ENCODE data around the gene SLF2.
"Not testable (repeated sequence)": the region's sequence is repeated elsewhere in the genome, so short reads cannot be mapped to it uniquely, and the experiment has no call there.

Gene SLF2

DNA sequence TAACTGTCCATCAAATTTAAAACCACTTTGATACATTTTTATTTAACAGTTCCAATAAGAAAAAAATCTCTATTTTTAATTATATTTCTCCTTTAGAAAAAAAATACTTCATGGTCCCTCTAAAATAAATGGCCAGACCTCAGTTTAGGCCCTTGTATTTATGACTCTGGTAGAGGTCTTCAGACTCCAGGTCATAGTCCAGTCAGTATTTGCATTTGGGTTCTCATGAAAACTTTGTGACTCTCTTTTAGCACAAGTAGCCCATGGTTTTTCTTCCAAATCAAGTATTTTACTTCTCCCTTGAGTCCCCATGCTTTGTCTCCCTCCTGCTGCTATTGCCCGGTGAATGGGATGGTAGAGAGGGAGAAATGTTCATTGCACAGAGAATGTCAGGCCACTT lies 51.1 kb downstream of the SLF2 start:
- no peak for DNase-seq

DNA sequence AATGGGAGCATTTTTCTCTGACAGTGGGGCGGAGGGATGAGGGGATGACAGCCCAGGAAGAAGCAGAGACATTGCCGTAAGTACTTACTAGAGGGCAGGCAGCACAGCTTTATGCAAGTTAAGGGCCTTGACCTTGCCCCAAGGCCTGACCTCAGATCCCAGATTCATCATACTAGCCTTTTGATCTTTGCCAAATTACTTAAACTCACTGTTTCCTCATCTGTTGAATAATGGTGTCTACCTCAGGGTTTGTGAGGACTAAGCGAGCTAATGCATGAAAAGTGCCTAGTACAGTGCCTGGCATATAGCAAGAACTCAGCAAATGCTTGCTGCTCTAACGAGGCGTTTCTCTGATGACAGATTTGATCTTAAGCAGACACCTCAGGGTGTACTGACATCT lies 53.1 kb downstream of the SLF2 start:
- DNase-seq: no peak

DNA sequence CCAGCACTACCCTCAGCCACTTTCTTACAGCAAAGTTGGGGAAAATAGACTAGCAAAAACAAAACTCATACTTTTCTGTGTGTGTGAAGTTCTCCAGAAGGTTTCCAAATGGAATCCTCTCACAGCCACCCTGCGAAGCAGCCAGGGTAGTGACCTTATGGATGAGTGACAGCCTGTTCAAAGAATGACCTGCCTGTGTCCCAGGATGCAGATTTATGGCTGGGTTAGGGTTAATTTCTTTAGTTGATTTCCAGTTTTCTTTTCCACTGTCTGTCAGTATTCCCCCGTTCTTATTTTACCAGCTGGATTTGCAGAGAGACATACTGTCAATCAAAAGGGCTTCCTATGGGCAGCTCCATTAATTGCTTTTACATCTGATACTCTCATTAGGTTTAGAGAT lies 54.1 kb downstream of the SLF2 start:
- no peak for DNase-seq

DNA sequence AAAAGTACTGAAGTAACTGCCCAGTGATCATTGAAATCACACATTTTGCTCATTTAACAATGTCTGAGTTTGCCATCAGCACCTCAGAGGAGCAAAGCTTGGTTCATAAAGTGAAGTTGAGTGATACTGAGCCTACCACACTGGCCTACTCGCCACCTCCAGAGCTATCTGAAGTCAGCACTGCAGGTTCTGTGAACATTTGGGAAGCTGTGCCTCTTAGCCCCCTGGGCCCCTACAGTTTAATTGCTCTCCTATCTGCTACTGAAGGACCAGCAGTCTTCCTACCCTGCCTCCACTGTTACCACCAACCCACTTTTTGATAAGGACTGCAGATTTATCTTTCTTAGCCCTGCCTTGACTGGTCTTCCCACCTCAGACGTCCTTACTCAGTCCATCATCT lies 54.6 kb downstream of the SLF2 start:
- DNase-seq: no peak

DNA sequence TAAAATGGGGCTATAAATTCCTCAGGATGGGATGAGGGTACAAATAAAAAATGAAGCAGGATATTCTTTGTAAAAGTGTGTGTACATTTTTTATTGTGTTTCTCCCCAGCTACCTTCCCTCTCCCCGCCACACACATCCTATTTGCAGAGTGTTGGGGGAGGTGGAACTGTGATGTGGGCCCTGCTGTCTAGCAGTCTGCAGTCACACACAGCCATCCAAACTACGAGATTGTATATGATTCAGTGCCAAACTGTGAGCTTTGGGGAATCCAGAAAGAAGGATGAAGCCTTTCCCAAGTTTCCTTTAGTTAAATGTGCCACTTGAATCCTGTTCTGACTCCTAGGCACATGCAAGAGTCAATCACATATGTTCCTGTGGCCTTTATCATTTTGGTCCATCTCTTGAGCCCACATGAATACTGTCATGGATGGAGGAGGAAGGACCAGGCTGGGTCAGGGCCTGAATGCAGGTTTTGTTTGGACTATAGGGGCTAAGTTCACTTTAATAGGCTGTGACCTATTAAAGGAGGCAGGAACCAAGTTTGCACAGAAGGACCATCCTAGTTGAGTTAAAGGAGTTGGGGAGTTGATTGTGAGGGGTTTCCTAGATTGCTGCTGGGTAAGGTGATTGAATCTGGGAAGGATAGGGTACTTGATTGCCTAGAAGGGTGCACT lies 55.4 kb downstream of the SLF2 start:
- DNase-seq: no peak

DNA sequence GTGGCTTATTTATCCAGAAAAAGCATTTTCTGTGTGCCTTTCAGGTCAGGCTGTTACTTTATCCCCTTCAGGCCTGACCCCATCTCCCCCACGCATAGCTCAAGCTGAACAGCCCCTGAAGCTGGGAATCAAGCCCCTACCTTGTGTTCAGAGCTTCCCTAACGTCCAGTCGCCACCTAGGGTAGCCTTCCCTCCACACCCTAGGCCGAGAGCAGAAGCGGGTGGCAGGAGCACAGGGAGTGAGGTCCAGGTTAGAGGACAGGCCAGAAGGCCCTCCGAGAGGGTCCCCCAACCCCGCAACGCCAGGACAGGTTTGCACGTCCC lies 56.1 kb downstream of the SLF2 start:
- DNase-seq: no peak

DNA sequence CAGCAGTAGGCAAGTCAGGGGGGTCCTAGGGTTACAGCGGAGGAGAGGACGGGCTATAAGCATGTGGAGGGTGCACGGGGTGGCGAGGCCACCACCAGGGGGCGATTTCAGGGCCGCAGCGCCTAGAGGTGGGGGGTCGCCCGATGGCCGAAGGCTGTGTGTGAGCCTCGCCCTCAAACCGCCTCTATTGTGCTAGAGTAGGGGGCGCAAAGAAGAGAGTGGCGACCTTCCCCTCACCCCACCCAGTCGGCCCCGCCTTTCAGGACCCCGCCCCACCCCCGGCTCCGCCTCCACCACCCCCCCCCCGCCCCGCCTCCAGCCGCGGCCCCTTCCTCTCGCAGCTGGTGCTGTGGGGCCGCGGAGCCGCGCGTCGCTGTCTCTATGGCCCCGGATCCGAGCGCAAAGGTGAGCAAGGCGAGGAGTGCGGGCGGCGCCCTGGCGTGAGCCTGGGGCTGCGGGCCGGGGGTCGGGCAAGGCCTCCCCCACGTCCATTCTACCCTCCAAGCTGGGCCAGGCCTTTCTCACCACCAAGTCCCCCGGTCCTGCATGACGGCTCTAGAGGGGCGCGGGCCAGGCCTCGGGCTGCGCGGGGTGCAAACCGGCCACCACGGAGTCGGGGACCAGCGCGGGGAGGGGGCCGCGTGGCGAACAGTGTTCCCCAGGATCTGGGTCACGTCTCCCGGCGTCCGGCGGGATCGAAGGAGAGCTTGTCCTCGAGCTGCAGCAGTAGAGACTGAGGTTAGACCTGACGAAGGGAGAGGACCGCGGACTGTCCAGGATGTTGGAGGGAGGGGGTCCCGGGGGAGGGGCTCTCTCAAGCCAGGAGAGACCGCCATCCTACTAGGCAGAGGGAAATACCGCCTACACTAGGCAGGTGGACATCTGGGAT lies 56.7 kb downstream of the SLF2 start, which contains the start of gene SEMA4G:
SEMA4G (plus strand) TSS at position 318 of the 889 bp plus-strand sequence. CDS start 3,409 bp downstream, outside the sequence.
- DNase-seq: no peak

DNA sequence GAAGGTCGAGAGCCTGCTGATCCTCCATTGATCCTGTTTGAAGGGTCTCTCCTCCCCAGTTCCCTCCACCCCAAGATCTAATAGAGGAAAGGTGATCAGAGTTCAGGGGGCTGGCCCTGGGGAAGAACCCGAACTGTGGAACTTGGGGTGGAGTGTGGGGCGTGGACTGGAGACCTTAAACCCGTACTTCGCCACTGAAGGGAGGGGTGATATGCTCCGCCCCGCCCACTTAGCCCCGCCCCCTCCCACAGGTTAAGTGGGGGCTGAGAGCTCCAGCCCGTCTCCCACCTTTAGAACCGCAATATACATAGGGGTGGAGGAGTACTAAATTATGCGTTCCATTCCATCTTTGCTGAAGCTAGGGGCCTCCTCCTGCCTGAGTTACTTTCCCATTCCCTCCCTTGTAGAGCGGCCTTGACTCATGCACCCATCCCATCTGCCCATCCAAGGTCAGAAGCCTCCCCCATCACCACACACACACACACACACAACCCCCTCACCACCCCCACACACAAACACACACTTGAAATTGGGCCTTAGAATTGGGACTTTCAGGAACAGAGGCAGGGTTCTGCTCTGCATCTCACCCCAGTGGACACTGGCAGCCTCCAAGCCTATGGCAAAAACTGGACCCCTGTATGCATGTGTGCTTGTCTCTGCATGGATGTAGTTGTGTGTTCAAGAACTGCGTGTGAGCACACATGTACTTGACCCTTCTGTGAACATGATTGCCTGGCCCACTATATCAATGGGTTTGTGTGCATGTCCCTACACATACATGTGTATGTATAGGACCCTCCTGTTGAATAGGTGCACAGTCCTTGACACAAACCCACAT lies 57.5 kb downstream of the SLF2 start:
- DNase-seq: no peak

DNA sequence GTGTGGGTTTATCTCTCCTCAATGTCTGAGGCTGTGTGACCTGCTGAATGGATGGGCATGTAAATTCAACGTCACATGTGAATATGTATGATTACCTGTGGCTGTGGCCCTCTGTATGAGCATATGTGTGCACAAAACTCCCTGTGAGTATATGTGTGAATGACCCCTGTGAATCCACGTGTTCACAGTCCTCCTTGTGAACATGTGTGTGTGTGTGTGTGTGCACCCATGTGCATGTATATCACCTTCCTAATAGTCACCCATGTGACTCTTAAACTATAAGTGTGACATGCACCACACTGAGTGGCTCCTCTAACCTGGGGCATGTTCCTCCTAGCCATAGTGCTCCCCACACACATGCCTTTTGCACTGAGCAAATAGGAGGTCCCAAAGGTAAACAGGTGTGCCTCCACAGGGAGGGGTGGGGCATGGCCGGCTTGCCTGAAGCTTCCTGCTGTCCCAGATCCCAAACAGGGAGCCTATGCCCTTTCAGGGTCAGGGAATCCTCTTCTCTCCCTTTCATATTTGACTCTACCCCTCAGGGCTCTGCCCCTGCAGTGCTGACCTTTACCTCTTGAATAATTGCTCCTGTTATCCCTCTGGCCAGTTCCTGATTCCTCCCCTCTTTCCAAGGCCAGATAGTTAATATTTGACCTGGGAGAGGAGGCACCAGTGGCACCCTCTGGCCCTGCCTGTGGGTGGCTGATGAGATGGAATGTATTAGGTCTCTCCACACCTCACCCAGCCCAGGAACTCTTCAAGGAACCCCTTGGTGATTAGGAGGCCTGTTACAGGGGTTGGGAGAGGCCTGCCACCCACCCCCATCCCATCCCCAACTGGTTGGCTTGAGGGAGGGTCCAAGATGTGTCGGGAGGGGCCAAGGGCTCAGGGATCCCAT lies 58.4 kb downstream of the SLF2 start:
- no peak for DNase-seq

DNA sequence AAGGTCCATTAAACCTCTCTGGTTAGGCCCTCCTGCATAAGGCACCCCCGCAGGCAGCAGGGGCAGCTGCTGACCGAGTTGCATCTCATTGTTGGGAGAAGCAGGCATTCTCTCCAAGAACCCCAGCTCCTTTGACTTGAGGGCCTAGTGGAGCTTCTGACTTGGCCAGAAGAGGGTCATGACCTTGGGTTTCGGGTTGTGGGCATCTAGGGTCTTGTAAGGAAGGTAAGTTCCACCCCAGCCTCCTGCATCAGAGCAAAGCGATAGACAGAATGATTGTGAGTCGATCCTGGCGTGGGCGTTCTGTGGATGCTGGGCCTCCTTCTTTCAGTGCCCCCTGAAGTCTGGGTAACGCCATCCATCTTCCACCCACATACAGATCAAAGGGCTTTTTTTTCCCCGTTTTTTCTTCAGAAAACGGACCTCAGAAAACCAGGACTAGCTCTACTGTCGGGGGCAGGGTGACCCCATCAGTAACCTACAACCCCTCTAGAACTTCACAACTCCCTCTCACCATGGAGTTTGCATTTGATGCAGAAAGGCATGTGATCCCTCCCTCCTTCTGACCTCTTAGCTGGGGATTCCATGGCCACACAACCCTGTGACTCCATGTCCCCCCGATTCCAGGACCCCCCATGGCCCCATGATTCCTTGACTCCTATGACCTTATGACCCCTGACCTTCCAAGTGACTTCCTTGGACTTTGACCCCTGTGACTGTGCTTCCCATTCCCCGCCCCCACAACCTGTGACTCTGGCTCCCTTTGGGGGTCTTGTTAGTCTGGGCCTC lies 59.5 kb downstream of the SLF2 start:
- DNase-seq: no peak

DNA sequence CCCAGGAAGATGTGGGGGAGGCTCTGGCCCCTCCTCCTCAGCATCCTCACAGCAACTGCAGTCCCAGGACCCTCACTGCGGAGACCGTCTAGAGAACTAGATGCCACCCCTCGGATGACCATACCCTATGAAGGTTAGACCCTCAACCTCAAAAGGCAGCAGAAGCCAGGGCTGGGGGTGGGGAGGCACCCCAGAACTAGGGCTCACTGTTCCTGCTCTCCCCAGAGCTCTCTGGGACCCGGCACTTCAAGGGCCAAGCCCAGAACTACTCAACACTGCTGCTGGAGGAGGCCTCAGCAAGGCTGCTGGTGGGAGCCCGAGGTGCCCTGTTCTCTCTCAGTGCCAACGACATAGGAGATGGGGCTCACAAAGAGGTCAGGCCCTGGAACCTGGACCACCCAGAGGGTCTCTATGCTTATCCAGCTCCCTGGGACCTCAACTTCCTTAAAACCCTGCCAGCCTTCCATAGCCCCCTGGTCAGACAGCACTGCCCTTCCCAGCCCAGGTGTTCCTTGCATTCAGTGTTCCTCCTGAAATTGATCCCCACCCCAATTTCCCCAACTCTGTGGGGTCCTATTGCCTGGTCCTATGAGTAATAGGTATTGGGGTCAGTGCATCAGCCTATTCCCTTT lies 60.3 kb downstream of the SLF2 start:
- DNase-seq: no peak

DNA sequence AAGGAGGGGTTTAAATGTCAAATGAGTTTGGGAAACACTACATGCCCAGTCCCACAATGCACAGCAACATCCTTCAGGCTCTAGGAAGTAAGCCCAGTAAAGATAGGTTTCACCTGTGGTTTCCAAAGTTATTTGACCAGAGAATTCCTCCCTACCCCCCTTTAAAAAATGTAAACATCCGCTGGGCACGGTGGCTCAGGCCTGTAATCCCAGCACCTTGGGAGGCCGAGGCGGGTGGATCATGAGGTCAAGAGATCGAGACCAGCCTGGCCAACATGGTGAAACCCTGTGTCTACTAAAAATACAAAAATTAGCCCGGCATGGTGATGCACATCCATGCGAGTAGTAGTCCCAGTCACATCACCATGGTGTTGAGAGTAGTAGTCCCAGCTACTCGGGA lies 62.6 kb downstream of the SLF2 start:
- DNase-seq: not testable (repeated sequence)

DNA sequence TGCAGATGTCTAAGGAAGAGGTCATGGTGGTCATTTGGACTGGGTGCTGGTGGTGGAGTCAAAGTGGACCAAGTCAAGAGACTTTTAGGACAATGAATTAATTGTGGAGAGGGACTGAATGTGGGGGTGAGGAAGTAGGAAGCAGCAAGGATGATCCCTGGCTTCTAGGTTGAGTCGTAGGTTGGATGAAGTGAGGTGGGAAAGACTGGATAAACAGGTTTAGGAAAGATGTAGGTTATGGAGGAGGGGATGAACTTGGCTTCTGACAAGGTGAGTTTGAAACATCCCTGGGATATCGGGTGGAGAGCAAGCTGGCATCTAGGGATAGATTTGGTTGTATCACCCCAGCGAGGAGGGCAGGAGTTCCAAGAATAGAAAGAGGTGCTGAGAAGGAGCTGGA lies 64.1 kb downstream of the SLF2 start:
- DNase-seq: no peak

DNA sequence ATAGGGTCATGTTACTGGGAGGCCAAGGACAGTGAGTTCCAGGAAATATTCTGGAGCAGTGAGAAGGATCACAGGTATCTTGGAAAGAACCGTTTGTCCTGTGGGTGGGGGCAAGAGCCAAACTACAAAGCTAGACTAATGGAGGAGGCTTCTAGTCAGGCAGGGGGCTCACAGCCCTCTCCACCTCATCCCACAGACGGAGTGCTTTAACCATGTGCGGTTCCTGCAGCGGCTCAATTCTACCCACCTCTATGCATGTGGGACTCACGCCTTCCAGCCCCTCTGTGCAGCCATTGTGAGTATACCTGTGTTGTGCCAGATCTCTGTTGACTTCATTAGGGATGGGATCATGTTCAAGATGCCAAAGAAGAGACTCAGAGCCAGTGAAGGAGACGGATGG lies 64.7 kb downstream of the SLF2 start:
- no peak for DNase-seq

DNA sequence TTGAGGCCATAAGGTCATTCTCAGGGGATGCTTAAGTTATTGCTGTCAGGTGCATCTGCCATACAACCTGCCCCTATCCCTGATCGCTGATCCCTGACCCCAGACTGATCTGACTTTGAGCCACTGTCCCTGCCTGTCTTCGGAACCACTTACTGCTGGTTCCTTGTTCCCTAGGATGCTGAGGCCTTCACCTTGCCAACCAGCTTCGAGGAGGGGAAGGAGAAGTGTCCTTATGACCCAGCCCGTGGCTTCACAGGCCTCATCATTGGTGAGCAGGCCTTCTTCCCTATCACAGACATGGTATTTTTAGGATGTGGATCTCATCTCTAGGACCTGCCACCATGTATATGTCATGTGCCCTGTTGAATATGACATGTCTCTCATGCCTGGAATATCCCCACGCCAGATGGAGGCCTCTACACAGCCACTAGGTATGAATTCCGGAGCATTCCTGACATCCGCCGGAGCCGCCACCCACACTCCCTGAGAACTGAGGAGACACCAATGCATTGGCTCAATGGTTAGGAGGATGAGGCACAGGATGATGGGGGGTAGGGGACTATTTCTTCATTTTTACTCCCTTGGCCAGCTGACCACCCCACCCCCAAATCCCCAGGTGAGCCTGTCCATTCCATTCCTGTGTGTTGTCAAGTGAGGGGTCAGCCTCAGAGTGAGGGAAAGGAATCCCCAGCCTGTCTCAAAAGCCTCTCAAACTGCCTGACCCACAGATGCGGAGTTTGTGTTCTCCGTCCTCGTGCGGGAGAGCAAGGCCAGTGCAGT lies 65.5 kb downstream of the SLF2 start:
- no peak for DNase-seq

DNA sequence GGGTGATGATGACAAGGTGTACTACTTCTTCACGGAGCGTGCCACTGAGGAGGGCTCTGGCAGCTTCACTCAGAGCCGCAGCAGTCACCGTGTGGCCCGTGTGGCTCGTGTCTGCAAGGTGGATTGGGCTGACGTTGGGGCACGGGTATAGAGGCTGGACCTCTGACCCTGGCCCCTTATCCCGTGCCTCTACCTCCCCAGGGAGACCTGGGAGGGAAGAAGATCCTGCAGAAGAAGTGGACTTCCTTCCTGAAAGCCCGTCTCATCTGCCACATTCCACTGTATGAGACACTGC lies 66.1 kb downstream of the SLF2 start:
- DNase-seq: no peak

DNA sequence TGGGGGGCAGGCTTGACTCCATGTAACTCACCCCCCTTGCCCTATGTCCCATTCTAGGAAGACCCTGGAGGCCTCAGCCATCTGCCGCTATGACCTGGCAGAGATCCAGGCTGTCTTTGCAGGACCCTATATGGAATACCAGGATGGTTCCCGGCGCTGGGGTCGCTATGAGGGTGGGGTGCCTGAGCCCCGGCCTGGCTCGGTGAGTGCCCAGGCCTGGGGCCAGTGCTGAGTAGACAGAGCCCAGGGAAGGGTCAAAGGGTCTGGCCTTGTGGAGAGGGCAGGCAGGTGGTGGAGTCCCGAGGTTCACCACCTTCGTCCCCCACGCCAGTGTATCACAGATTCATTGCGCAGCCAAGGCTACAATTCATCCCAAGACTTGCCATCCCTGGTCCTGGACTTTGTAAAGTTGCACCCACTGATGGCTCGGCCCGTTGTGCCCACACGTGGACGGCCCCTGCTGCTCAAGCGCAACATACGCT lies 67.1 kb downstream of the SLF2 start:
- no peak for DNase-seq

DNA sequence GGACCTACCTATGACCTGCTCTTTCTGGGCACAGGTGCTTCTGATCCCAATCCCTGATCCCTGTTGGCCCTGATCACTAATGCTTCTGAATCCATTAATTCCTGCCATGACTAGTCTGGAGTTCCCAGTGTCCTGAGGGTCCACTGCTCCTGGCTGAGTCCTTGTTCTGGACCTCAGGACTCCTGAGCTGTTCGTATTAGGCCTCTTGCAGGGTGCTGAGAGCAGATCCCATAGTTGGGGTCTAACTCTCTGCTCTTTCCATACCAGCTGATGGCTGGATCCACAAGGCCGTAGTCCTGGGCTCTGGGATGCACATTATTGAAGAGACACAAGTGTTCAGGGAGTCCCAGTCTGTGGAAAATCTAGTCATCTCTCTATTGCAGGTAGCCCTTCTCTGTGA lies 67.5 kb downstream of the SLF2 start:
- DNase-seq: no peak

DNA sequence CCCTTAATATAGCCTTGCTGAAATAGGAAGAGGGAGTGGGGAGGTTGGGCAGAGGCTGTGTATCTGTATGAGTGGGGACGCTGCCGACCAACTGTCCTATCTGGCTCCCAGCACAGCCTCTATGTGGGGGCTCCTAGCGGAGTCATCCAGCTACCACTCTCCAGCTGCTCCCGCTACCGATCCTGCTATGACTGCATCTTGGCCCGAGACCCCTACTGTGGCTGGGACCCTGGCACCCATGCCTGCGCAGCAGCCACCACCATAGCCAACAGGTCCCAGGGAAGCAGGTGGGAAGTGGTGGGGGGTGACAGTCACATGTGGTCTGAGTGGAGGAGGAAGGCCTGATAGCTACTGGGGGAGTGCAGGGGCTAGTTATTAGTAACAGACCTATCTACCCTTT lies 67.9 kb downstream of the SLF2 start:
- no peak for DNase-seq

DNA sequence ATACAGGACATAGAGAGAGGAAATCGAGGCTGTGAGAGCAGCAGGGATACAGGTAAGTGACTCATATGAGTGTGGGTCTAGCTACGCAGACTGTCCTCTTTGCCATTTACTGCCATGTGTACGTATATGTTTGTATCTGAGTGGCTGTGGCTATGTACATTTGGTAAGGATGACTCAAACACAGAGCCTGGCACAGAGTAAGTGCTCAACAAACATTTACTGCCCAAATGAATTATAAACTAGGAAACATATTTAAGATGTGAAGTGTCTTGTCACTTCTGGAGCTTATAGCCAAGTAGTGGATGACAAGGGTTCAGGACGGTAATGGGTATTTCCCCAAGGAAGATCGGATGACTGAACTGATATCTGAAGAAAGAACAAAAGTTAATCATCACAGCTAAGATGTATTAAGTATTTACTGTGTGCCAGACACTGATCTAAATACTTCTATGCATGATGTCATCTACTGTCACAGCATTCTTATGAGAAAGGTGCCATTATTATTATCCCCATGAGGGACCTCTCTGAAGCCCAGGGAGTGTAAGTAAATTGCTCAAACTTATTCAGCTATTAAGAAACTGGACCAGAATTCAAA lies 68.5 kb downstream of the SLF2 start:
- DNase-seq: no peak

Data from NCI-H2107 (cell line).